Measurements from ENCODE around the gene LRRFIP1. TPM values are rescaled to one million over a fixed set of nuclear protein-coding genes. Genes with fewer than 3 reads are reported as not detected.

LRRFIP1 gene
- total and polyA plus RNA-seq, 2 of the 13 experiments (the other 11 are each of a cell fraction or from before 2014, with no cell fraction given), result 15.9 to 40.5 TPM

DNA sequence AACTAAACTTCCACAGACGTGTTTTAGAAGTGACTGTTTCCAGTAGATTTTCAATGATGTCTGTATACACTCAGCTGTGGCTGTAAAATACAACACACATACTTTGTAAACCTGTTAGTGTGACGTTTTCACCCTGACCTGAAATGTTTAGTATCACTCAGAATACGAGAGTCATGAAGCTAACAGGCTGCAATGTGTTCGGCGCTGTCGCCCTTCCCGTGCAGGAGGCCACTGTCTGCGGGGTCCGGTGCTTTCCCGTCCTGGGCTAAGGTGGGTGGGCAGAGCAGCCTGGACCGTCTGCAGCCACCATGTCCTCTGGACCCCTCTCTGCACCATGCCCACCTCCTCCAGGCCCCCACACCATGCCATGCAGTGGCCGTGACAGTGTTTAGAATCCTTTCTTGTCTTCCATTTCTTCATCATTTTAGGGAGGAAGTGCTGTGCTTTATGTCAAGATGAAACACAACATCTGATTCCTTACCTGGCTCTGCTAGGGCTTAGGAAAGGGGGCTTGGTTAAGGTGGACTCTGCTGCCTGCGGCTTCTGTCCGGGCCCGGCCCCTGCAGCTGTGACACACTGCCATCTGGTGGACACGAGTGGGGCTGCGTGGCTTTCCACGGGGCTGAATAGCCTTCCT, 117.3 kb downstream of the LRRFIP1 start (continued):
- TF ChIP-seq, protein P1, sequence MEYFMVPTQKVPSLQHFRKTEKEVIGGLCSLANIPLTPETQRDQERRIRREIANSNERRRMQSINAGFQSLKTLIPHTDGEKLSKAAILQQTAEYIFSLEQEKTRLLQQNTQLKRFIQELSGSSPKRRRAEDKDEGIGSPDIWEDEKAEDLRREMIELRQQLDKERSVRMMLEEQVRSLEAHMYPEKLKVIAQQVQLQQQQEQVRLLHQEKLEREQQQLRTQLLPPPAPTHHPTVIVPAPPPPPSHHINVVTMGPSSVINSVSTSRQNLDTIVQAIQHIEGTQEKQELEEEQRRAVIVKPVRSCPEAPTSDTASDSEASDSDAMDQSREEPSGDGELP (IDR thresholded peaks at IDR 0.05; ENCODE audit: borderline replicate concordance, low read depth), result peak; percentile 52; the same call in 1 of the 2 replicates
- TF ChIP-seq PRDM4 (CRISPR knock-in tag; IDR thresholded peaks at IDR 0.05; ENCODE audit: borderline replicate concordance), result 0 out of 2 replicates have a peak, but pooled peaks have one; percentile 77
- TF ChIP-seq ZNF501 (CRISPR knock-in tag; IDR thresholded peaks at IDR 0.05), result peak; percentile 85; the same call in 1 of the 2 replicates
- peak; percentile 76 for TF ChIP-seq HDAC2 (CRISPR knock-in tag; IDR thresholded peaks at IDR 0.05)
- TF ChIP-seq, protein P2, sequence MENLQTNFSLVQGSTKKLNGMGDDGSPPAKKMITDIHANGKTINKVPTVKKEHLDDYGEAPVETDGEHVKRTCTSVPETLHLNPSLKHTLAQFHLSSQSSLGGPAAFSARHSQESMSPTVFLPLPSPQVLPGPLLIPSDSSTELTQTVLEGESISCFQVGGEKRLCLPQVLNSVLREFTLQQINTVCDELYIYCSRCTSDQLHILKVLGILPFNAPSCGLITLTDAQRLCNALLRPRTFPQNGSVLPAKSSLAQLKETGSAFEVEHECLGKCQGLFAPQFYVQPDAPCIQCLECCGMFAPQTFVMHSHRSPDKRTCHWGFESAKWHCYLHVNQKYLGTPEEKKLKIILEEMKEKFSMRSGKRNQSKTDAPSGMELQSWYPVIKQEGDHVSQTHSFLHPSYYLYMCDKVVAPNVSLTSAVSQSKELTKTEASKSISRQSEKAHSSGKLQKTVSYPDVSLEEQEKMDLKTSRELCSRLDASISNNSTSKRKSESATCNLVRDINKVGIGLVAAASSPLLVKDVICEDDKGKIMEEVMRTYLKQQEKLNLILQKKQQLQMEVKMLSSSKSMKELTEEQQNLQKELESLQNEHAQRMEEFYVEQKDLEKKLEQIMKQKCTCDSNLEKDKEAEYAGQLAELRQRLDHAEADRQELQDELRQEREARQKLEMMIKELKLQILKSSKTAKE (CRISPR knock-in tag; IDR thresholded peaks at IDR 0.05; ENCODE audit: borderline replicate concordance), result no peak
- peak; percentile 92 for TF ChIP-seq SMC3 (IDR thresholded peaks at IDR 0.05; ENCODE audit: low read length)
- TF ChIP-seq DPF2 (CRISPR knock-in tag; IDR thresholded peaks at IDR 0.05; ENCODE audit: borderline replicate concordance, low read depth), result no peak
- TF ChIP-seq, protein P3, sequence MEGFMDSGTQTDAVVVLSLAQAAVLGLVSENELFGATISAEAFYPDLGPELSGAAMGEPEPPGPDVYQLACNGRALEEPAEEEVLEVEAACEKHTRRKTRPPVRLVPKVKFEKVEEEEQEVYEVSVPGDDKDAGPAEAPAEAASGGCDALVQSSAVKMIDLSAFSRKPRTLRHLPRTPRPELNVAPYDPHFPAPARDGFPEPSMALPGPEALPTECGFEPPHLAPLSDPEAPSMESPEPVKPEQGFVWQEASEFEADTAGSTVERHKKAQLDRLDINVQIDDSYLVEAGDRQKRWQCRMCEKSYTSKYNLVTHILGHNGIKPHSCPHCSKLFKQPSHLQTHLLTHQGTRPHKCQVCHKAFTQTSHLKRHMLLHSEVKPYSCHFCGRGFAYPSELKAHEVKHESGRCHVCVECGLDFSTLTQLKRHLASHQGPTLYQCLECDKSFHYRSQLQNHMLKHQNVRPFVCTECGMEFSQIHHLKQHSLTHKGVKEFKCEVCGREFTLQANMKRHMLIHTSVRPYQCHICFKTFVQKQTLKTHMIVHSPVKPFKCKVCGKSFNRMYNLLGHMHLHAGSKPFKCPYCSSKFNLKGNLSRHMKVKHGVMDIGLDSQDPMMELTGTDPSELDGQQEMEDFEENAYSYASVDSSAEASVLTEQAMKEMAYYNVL (CRISPR knock-in tag; IDR thresholded peaks at IDR 0.05; ENCODE audit: borderline replicate concordance), result peak; percentile 19
- TF ChIP-seq THRA (CRISPR knock-in tag; IDR thresholded peaks at IDR 0.05; ENCODE audit: borderline replicate concordance), result peak; percentile 82
- TF ChIP-seq SPEN (CRISPR knock-in tag; IDR thresholded peaks at IDR 0.05; ENCODE audit: low read depth), result 0 out of 2 replicates have a peak, but pooled peaks have one; percentile 48
- TF ChIP-seq POGZ (CRISPR knock-in tag; IDR thresholded peaks at IDR 0.05), result 0 out of 2 replicates have a peak, but pooled peaks have one; percentile 22
- no peak; a peak in 1 of 4 replicates for TF ChIP-seq KLF16 (CRISPR knock-in tag; IDR thresholded peaks at IDR 0.05)
- TF ChIP-seq ZNF335 (CRISPR knock-in tag; IDR thresholded peaks at IDR 0.05), result peak; percentile 81; the same call in 1 of the 2 replicates
- TF ChIP-seq ZFX (CRISPR knock-in tag; IDR thresholded peaks at IDR 0.05; ENCODE audit: low read depth), result peak; percentile 17; the same call in 1 of the 2 replicates
- TF ChIP-seq RFXAP (CRISPR knock-in tag; IDR thresholded peaks at IDR 0.05; ENCODE audit: borderline replicate concordance), result no peak
- no peak for TF ChIP-seq GTF3A (CRISPR knock-in tag; conservative IDR thresholded peaks at IDR 0.05)
- TF ChIP-seq HDAC1 (CRISPR knock-in tag; IDR thresholded peaks at IDR 0.05), result peak; percentile 59
- peak; percentile 64; the same call in 1 of the 2 replicates for TF ChIP-seq BORCS8-MEF2B (CRISPR knock-in tag; IDR thresholded peaks at IDR 0.05)
- no peak for TF ChIP-seq ZNF549 (CRISPR knock-in tag; IDR thresholded peaks at IDR 0.05)
- TF ChIP-seq ZNF788 (CRISPR knock-in tag; IDR thresholded peaks at IDR 0.05; ENCODE audit: borderline replicate concordance), result peak; percentile 40; the same call in 1 of the 2 replicates

All from HepG2 (cell line).